Stimulated activated CD8-positive, alpha-beta memory T cell treated with anti-CD3 and anti-CD28 coated beads, Interleukin-15, amount 100 ng/mL, for 24 hours (primary cell): ENCODE results near the gene IGSF10.
"Not testable (repeated sequence)": the region's sequence is repeated elsewhere in the genome, so short reads cannot be mapped to it uniquely, and the experiment has no call there.

Experiments used
- DNase-seq: peaks from one replicate; pipeline ENCODE4 v3.0.0-alpha.2; 2020; ENCODE audit warnings: low read depth

IGSF10 gene, protein sequence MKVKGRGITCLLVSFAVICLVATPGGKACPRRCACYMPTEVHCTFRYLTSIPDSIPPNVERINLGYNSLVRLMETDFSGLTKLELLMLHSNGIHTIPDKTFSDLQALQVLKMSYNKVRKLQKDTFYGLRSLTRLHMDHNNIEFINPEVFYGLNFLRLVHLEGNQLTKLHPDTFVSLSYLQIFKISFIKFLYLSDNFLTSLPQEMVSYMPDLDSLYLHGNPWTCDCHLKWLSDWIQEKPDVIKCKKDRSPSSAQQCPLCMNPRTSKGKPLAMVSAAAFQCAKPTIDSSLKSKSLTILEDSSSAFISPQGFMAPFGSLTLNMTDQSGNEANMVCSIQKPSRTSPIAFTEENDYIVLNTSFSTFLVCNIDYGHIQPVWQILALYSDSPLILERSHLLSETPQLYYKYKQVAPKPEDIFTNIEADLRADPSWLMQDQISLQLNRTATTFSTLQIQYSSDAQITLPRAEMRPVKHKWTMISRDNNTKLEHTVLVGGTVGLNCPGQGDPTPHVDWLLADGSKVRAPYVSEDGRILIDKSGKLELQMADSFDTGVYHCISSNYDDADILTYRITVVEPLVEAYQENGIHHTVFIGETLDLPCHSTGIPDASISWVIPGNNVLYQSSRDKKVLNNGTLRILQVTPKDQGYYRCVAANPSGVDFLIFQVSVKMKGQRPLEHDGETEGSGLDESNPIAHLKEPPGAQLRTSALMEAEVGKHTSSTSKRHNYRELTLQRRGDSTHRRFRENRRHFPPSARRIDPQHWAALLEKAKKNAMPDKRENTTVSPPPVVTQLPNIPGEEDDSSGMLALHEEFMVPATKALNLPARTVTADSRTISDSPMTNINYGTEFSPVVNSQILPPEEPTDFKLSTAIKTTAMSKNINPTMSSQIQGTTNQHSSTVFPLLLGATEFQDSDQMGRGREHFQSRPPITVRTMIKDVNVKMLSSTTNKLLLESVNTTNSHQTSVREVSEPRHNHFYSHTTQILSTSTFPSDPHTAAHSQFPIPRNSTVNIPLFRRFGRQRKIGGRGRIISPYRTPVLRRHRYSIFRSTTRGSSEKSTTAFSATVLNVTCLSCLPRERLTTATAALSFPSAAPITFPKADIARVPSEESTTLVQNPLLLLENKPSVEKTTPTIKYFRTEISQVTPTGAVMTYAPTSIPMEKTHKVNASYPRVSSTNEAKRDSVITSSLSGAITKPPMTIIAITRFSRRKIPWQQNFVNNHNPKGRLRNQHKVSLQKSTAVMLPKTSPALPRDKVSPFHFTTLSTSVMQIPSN (N-terminal part only)

DNA sequence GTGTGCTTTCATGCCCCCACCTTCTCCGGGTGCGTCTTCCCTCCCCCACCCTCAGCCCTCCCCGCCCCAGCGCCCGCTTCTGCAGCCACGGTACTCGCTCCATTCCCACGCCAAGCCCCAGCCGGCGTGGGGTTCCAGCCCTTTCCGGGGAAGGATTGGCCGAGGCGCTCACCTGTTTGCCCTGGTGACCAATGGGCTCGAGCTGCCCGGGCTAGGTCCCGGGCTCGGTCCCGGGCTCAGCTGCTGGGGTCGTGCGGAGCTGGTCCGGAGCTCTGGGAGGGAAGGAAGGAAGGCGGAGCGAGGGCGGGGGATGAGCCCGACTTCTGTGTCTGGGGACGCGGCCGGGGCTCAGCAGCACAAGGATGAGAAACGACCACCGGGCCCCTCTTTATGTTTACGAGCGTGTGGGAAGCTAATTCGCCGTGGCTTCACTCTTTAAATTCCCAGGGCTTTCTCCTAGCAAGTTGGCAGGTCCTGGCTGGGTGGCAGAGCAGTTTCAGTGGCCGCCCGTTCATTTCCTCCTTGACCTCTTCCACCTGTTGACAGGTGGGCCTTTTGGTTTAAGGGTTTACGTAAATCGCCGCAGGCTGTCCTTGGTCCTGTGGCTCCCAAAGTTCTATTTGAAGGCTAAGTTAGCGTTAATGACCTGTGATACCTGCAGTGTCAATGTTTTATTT is at the start of gene IGSF10:
IGSF10 (minus strand) TSS at position 288 of the 677 bp plus-strand sequence. CDS start 2,352 bp downstream, outside the sequence.
- no peak for DNase-seq

- not testable (repeated sequence) for DNase-seq
These were observed 48.7 kb upstream of the IGSF10 start for GRCh38 chr3:151509468-151510135.

DNA sequence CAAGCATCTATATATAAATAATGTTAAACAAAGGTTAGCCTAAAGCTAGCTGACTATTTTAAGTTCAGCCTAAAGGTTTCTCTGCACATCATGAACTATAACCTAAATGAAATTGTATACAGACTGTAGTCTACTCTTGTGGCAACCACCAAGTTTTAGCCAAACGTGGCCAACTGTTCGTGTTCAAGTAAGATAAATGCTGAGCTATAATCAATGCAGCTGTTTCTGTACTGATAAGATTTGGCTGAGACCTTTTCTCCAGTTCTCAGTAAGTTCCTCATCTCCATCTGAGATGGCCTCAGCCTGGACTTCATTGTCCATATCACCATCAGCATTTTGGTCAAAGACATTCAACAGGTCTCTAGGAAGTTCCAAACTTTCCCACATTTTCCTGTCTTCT is 43.7 kb upstream of the IGSF10 start:
- DNase-seq, result no peak

- DNase-seq, result no peak
These were observed 42.2 kb upstream of the IGSF10 start for GRCh38 chr3:151503074-151503473.

DNA sequence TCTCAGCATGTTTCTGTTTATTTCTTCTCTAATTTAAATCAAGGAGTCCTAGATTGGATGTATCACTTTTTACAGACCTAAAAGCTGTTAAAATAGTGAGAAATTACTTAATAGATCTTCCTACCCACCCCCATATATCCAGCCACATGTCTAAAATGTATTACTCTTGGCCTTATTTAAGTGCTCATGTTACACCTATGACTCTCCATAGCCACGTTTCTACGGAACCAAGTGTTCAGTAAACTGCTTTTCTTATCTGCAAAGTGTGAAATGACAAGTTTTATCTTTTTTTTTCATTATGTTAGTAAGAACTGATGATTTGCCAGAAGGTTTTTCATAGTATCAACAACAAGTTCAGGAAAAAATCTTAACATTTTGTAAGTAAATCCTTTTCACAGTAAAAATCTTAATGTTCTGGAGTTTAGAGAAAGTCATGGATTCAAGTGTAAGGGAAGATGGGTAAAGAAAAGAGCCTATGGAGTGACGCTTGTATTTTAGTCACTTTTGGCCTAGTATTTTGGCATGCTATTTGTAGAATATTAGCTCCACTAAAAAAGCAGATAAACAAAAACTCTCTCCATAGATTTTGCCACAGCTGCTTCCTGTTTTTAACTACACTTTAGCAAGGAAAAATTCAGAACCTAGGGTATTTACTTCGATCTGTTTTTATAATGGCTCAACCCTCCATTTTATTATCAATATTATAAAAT is 41.2 kb upstream of the IGSF10 start:
- DNase-seq, result no peak

DNA sequence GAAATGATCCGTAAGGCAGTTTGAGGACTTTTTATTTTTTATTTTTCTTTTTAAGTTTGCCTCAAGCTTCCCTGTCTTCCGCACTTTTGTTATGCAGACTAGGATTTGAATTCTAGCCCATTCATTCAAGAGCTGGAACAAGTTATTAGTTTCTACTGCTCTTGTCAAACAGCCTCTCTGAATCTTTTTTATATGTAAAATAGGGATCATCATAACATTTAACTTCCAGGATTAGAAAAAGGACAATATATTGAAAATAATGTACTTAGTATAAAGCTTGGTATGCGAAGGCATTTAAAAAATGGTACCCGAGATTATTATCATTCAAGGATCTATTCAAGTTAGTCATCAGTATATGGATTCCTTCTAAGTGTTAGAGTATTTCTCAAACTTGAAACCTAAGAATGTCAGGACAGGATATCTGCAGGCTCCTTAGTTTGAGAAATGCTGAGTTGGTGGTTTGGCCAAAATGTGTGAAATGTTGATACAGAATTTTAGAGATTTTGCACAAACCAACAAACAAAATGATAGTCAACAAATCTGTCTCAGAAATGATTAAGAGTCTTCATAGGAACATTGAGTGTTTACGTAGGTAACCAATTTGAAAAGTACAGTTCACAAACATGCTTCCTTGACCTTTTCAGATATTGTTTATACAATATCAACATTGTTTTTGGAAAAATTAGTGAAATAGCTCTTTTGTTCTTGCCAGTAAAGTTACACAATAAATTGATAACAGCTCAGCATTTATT is 40.5 kb upstream of the IGSF10 start:
- no peak for DNase-seq

DNA sequence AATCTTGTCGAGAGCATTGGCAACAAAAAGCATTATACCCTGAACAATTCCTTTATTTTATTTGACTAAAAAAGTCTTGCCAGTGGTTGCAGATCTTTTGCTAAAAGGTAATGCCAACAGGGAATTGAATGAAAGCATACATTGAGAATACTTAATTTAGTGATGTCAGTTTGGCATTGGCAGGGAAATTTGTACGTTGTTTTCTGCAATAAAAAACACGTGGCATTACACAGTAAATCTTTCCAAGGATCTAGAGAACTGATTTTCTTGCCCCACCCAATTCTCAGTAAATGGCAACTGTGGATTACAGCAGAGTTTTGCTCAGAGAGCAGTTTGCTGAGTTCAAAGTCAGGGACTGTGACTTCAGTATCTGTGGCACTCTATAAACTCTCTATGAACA is 38.3 kb upstream of the IGSF10 start:
- no peak for DNase-seq

DNA sequence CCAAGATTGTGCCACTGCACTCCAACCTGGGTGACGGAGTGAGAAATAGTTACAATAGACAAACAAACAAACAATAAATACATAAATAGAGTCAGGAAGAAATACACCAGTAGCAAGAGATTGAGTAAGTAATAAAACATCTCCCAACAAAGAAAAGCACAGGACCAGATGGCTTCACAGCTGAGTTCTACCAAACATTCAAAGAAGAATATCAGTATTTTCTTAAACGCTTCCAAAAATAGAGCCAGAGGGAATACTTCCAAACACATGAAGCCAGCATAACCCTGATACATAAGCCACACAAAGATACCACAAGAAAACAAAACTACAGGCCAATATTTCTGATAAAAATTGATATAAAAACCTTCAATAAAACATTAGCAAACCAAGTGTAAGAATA is 30.7 kb upstream of the IGSF10 start:
- DNase-seq, result no peak

DNA sequence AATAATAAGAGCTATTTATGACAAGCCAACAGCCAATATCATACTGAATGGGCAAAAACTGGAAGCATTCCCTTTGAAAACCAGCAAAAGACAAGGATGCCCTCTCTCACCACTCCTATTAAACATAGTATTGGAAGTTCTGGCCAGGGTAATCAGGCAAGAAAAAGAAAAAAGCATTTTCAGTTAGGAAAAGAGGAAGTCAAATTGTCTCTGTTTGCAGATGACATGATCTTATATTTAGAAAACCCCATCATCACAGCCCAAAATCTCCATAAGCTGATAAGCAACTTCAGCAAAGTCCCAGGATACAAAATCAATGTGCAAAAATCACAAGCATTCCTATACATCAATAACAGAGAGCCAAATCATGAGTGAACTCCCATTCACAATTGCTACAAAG is 27.0 kb upstream of the IGSF10 start:
- DNase-seq, result not testable (repeated sequence)

DNA sequence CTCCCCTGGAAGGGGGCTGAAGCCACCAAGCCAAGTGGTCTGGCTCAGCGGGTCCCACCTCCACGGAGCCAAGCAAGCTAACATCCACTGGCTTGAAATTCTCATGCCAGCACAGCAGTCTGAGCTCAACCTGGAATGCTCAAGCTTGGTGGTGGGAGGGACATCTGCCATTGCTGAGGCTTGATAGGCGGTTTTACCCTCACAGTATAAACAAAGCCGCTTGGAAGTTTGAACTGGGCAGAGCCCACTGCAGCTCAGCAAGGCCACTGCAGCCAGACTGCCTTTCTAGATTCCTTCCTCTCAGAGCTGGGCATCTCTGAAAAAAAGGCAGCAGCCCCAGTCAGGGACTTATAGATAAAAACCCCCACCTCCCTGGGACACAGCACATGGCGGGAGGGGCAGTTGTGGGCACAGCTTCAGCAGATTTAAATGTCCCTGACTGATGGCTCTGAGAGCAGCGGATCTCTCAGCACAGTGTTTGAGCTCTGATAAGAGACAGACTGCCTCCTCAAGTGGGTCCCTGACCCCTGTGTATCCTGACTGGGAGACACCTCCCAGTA is 23.2 kb upstream of the IGSF10 start:
- DNase-seq, result no peak

DNA sequence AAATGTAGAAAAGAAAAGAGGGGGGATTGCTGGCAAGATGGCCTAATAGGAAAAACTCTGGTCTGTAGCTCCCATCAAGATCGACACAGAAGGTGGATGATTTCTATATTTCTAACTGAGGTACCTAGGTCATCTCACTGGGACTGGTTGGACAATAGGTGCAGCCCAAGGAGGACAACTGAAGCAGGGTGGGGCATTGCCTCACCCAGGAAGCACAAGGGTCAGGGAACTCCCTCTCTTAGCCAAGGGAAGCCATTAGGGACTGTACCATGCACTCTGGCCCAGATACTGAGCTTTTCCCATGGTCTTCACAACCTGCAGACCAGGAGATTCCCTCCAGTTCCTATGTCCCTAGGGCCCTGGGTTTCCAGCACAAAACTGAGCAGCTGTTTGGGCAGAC is 22.6 kb upstream of the IGSF10 start:
- no peak for DNase-seq

GRCh38 chr3:151480492-151480891 is 19.6 kb upstream of the IGSF10 start:
- no peak for DNase-seq

GRCh38 chr3:151479452-151479851 is 18.6 kb upstream of the IGSF10 start:
- no peak for DNase-seq

- DNase-seq, result no peak
These were observed 17.5 kb upstream of the IGSF10 start for GRCh38 chr3:151478335-151478697.

GRCh38 chr3:151477591-151478334 is 16.9 kb upstream of the IGSF10 start:
- DNase-seq, result no peak

GRCh38 chr3:151476344-151477018 is 15.6 kb upstream of the IGSF10 start:
- no peak for DNase-seq

- no peak for DNase-seq
These were observed 7.5 kb upstream of the IGSF10 start for GRCh38 chr3:151468284-151468917.

DNA sequence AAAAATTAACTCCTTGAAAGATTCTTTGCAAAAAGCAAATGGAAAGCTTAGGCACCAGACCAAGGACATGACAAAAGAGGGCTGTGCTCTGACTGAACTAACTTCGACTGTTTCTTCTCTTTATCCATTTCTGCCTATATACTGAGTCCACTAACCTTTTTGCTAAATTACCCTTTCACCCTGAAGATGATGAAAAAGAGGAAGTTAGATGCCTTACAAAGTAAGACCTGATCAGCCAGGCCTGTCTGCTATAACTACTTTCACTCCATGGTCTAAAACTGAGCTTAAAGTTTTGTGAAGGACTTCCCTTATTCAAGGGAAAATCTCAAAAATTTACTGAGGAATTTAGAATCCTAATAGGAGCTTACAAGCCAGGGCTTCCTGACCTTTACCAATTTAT is 6.2 kb upstream of the IGSF10 start:
- no peak for DNase-seq
